Measurements from ENCODE around the gene RRP1. TPM values are rescaled to one million over a fixed set of nuclear protein-coding genes. Genes with fewer than 3 reads are reported as not detected.

The RRP1 gene
- total RNA-seq, 1 donor from 2014 or later, result 19.0 TPM

- H3K27ac ChIP-seq, result no peak overlapping the region
- no peaks in the 10 kb centered on the region for H3K36me3 ChIP-seq
- no peak for TF ChIP-seq CTCF (IDR thresholded peaks at IDR 0.05)
- H3K27me3 ChIP-seq, result peaks cover 16% of the 10 kb centered on the region
- DNase-seq, result no peak
- H3K4me3 ChIP-seq, result no peak overlapping the region
- intact Hi-C loops (cut with DNase I), result no loop called here
- no peaks in the 10 kb centered on the region for H3K9me3 ChIP-seq
- ATAC-seq, result peak; percentile 56
- peaks cover 1% of the 10 kb centered on the region for H3K4me1 ChIP-seq
These were observed 40.3 kb downstream of the RRP1 start for GRCh38 chr21:43829575-43830119.

GRCh38 chr21:43832158-43832550, 42.8 kb downstream of the RRP1 start:
- TF ChIP-seq CTCF (IDR thresholded peaks at IDR 0.05), result no peak
- intact Hi-C loops (cut with DNase I), result no loop called here
- Histone ChIP-seq H3K9me3 (no peaks in the 10 kb centered on the region), H3K36me3 (no peaks in the 10 kb centered on the region), H3K27ac (no peak overlapping the region), H3K4me1 (peaks cover 11% of the 10 kb centered on the region), H3K4me3 (no peak overlapping the region), H3K27me3 (peaks cover 11% of the 10 kb centered on the region)
- ATAC-seq (no peak), DNase-seq (no peak)

- Histone ChIP-seq H3K9me3 (no peaks in the 10 kb centered on the region), H3K4me3 (no peak overlapping the region), H3K36me3 (no peaks in the 10 kb centered on the region), H3K27me3 (peaks cover 9% of the 10 kb centered on the region), H3K27ac (no peak overlapping the region), H3K4me1 (peaks cover 11% of the 10 kb centered on the region)
- no peak for TF ChIP-seq CTCF (IDR thresholded peaks at IDR 0.05)
- DNase-seq (no peak), ATAC-seq (no peak)
- intact Hi-C loops (cut with DNase I), result no loop called here
These were observed 43.3 kb downstream of the RRP1 start for GRCh38 chr21:43832648-43833047.

GRCh38 chr21:43834146-43834905, 44.9 kb downstream of the RRP1 start:
- no peaks in the 10 kb centered on the region for H3K9me3 ChIP-seq
- no peaks in the 10 kb centered on the region for H3K36me3 ChIP-seq
- TF ChIP-seq CTCF (IDR thresholded peaks at IDR 0.05), result no peak
- no peak overlapping the region for H3K4me3 ChIP-seq
- H3K27ac ChIP-seq, result no peak overlapping the region
- DNase-seq (no peak), ATAC-seq (no peak)
- H3K4me1 ChIP-seq, result peaks cover 11% of the 10 kb centered on the region
- peaks cover 6% of the 10 kb centered on the region for H3K27me3 ChIP-seq
- intact Hi-C loops (cut with DNase I), result no loop called here

- DNase-seq (no peak), ATAC-seq (peak; percentile 29)
- Histone ChIP-seq H3K9me3 (no peaks in the 10 kb centered on the region), H3K27me3 (peaks cover 6% of the 10 kb centered on the region), H3K36me3 (no peaks in the 10 kb centered on the region), H3K4me3 (no peak overlapping the region), H3K27ac (no peak overlapping the region), H3K4me1 (peaks cover 11% of the 10 kb centered on the region)
- TF ChIP-seq CTCF (IDR thresholded peaks at IDR 0.05), result no peak
- intact Hi-C loops (cut with DNase I), result no loop called here
These were observed 45.7 kb downstream of the RRP1 start for GRCh38 chr21:43835050-43835449.

Data from upper lobe of right lung (tissue), 1 donor.